Measurements from ENCODE around the gene POLR2J. TPM values are rescaled to one million over a fixed set of nuclear protein-coding genes. Genes with fewer than 3 reads are reported as not detected.

Gene POLR2J
- total RNA-seq (2022; extraction: Qiagen RNA extraction) = 103 to 111 TPM (median 105 TPM) in 5 replicates

GRCh38 chr7:102478314-102479208 lies at the start of gene POLR2J:
TSS of gene POLR2J (minus strand) at chr7:102478922. CDS start at chr7:102478860, 62 bp downstream.

GRCh38 chr7:102517550-102518147 lies 38.9 kb upstream of the POLR2J start, which contains the start of gene RASA4B:
TSS of gene RASA4B (minus strand) at chr7:102517777. CDS start at chr7:102517710, 67 bp downstream.

GRCh38 chr7:102464577-102465280 lies 14.0 kb downstream of the POLR2J start, which contains the start of the genes ALKBH4 and LRWD1:
TSS of gene ALKBH4 (minus strand) at chr7:102464863. CDS start at chr7:102464836, 27 bp downstream.
TSS of gene LRWD1 (plus strand) at chr7:102464984. CDS start at chr7:102465081, 97 bp downstream.

GRCh38 chr7:102433219-102434038 lies 45.3 kb downstream of the POLR2J start, which contains the start of gene ORAI2:
TSS of gene ORAI2 (plus strand) at chr7:102433575. CDS start at chr7:102438957, 5,382 bp downstream.

Other genes starting within 250 kb of the POLR2J start
- gene SH2B2, start 192.1 kb downstream of the POLR2J start, total RNA-seq (2022; extraction: Qiagen RNA extraction) = 1.5 to 3.7 TPM (median 3.2 TPM) in 5 replicates
- not detected in 5 replicates for gene SPDYE6, start 122.5 kb downstream of the POLR2J start, total RNA-seq (2022; extraction: Qiagen RNA extraction)
- 19.8 to 22.3 TPM (median 21.1 TPM) in 5 replicates for gene PRKRIP1, start 82.6 kb downstream of the POLR2J start, total RNA-seq (2022; extraction: Qiagen RNA extraction)
- 29.1 to 35.0 TPM (median 31.0 TPM) in 5 replicates for gene ORAI2, start 45.3 kb downstream of the POLR2J start, total RNA-seq (2022; extraction: Qiagen RNA extraction)
- gene ALKBH4, start 14.1 kb downstream of the POLR2J start, total RNA-seq (2022; extraction: Qiagen RNA extraction) = 9.9 to 12.6 TPM (median 11.6 TPM) in 5 replicates
- gene LRWD1, start 13.9 kb downstream of the POLR2J start, total RNA-seq (2022; extraction: Qiagen RNA extraction) = 21.9 to 34.4 TPM (median 29.4 TPM) in 5 replicates
- gene RASA4B, start 38.9 kb upstream of the POLR2J start, total RNA-seq (2022; extraction: Qiagen RNA extraction) = 1.2 to 2.1 TPM (median 1.5 TPM) in 5 replicates
- gene UPK3BL2, start 64.8 kb upstream of the POLR2J start, total RNA-seq (2022; extraction: Qiagen RNA extraction) = 2.1 to 3.4 TPM (median 2.9 TPM) in 5 replicates
- gene SPDYE2, start 72.3 kb upstream of the POLR2J start, total RNA-seq (2022; extraction: Qiagen RNA extraction) = not detected in 5 replicates
- 13.6 to 35.7 TPM (median 28.1 TPM) in 5 replicates for gene POLR2J3, start 93.7 kb upstream of the POLR2J start, total RNA-seq (2022; extraction: Qiagen RNA extraction)
- gene RASA4, start 137.8 kb upstream of the POLR2J start, total RNA-seq (2022; extraction: Qiagen RNA extraction) = 1.5 to 2.5 TPM (median 2.1 TPM) in 5 replicates
- gene UPK3BL1, start 163.9 kb upstream of the POLR2J start, total RNA-seq (2022; extraction: Qiagen RNA extraction) = 7.7 to 15.5 TPM (median 12.6 TPM) in 5 replicates
- not detected in 5 replicates for gene SPDYE2B, start 171.4 kb upstream of the POLR2J start, total RNA-seq (2022; extraction: Qiagen RNA extraction)
- gene POLR2J2, start 192.7 kb upstream of the POLR2J start, total RNA-seq (2022; extraction: Qiagen RNA extraction) = 0.23 to 0.46 TPM (median 0.26 TPM) in 5 replicates

All from A549 treated with AZD2906 at 1 μM for 4 hours (cell line).